Non-pigmented ciliary epithelial cell (primary cell): ENCODE results near the gene ITPRIPL2.

ENCODE experiments used
- DNase-seq: peaks from one replicate; pipeline ENCODE4 v3.0.0-alpha.2; 2010; ENCODE audit warnings: low read depth

The ITPRIPL2 gene

DNA sequence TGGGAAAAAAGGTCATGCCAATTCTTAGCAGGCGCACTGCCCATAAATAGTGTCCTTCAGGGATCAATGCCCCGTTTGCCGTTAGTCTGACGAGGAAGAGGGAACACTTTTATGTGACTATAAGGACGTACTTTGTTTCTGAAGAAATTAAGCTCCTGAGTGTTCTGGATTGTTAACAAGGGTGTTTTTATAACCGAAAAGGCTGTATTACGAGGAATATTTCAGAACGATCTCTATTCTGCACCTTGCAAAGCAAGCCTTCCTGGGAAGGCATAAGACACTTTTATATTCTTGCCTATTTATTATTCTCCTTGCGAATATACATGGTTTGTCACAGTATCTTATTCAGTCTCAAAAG lies 29.8 kb downstream of the ITPRIPL2 start:
- DNase-seq: no peak

DNA sequence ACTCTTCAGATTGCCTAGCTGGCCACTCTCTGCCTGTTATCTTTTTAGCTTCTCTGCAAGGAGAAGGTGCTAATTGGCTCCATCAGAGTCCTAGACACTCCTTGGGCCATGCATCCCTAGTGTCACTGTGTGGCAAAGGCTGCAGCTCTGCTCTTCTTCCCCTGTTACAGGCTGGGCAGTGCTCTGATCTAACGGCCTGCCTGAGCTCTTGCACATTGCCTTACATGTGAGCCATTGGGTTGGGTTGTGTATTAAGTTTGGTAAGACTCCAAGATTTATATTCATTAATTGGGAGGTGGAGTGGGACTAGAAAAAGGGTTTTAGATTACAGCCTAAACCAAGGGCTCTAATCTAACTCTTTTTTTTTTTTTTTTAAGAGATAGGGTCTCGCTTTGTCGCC lies 31.2 kb downstream of the ITPRIPL2 start:
- no peak for DNase-seq

DNA sequence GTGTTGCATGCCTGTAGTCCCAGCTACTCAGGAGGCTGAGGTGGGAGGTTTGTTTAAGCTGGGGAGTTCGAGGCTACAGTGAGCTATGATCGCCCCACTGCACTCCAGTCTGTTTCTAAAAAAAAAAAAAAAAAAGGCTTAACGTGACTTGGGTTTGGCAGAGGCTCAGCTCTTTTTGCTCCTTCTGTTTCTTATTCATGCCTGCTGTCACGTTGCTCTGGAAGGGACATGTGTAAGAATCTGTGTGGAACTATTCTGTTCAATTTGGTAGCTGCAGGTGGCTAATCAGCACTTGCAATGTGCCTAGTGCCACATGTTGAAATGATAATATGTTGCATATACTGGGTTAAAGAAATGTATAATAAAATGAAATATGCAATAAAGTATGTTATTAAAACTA lies 33.4 kb downstream of the ITPRIPL2 start:
- DNase-seq: no peak

DNA sequence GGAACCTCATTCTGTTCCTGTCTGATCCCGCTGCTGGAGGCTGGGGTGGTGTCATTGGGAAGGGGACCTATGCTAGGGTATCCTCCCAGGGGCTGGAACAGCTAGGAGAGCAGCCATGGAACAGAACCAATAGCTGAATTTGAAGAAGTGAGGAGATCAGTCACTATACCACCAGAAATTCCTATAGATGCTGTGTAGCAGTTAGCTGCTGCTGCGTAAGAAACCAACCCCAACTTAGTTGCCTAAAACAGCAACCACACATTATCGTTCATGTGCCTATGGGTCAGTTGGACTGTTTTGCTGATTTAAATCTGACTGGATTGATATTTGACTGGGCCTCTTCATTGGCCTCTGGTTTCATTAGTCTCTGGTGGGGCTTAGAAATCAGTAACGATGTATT lies 33.9 kb downstream of the ITPRIPL2 start:
- no peak for DNase-seq

DNA sequence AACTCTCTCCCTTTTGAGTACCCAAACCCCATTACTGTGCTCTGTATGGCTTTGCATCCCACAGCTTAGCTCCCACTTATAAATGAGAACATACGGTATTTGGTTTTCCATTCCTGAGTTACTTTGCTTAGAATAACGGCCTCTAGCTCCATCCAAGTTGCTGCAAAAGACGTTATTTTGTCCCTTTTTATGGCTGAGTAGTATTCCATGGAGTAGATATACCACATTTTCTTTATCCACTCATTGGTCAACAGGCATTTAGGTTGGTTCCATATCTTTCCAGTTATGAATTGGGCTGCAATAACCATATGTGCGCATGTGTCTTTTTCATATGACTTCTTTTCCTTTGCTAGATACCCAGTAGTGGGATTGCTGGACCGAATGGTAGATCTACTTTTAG lies 34.4 kb downstream of the ITPRIPL2 start:
- DNase-seq: no peak

DNA sequence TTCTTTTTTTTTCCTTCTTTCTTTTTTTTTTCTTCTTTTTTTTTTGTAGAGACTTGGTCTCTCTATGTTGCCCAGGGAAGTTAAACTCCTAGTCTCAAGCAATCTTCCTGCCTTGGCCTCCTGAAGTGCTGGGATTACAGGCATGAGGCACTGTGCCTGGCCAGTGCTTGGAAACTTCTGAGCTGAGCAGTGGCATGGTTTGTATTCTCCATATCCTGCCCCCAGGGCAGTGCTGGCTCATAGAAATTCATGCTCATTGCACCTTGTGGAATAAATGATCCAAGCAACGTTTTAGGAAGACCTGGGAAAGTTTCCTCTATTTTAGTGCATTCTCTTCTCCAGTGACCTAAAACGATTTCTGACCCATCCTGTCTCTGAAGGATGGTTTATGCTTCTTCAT lies 37.5 kb downstream of the ITPRIPL2 start:
- DNase-seq: no peak

DNA sequence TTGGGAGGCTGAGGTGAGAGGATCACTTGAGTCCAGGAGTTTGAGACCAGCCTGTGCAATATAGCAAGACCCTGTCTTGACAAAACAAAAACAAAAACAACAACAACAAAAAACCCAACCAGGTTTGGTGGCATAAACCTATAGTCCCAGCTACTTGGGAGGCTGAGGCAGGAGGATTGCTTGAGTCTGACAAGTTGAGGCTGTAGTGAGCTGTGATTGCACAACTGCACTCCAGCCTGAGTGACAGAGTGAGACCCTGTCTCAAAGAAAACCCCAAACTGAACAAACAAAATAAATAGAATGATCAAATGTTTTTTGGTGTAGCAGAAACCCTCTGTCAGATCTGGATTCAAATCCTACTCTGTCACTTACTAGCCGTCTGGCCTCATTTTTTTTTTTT lies 38.3 kb downstream of the ITPRIPL2 start:
- no peak for DNase-seq

DNA sequence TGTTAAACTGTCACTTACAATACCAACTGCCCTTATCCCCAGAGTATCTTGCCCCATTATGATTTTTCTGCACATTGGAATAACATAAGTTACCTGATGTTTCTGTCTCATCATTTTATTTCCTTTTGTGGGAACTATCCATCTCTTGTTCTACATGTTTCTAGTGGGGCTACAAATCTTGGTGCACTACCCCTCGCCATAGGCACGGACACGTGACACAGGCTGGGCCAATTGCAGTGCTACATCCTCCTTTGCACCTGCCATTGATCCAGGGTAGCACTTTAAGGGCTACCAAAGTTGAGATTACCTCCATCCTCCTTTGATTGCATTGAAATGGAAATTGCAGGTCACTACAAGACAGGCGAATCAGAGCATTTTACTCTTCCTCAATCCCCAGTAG lies 40.1 kb downstream of the ITPRIPL2 start:
- no peak for DNase-seq

DNA sequence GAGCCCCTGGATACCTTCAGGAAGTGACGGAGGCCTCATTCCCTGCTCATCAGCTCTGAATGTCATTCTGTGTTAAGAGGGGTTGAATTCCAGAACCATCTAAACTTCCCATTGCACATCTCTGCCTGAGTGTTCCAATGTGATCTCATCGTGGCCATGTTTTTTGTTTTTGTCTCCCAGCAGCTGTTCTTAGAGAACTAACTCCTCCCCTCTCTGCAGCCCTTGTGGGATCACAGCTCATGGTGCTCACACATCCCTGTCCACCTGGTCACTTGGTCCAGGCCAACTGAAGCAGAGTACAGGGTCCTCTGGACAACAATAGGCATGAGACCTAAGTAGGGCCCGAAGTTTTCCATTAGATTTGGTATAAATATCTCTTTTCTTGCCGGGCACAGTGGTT lies 48.3 kb downstream of the ITPRIPL2 start:
- no peak for DNase-seq

DNA sequence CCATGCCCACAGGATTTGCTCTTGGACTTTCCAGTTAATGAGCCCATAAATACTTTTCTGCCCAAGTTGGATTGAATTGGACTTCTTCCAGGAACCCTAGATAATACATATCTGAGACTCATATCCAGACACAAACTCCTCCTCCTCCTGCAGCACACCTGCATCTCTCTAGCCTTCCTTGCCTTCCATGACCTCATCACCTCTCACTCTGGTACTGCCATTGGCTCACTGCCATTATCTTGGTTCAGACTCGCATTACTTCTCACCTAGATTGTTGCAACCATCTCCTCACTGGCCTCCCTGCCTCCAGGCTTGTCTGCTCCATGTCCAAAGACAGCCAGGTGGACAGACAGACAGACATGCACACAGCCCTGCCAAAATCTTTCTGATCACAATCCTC lies 49.5 kb downstream of the ITPRIPL2 start:
- DNase-seq: no peak

DNA sequence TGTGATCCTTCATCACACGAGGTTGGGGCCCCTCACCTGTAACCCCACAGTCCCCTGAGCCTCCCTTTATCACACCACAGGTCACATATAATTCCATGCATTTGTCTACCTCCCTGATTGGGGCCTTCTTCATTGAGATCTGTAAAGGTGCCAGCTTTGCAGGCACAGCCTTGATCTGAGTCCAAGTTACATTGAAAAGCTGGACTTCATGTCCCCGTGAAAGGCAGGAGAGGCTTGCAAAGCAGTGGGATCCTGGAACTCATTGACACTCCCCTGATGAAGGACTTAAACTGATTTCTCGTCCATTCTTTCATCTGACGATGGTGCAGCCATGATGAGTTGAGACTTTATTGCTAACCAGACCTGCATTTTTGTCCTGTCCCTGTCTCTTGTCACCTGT lies 50.5 kb downstream of the ITPRIPL2 start:
- DNase-seq: no peak

DNA sequence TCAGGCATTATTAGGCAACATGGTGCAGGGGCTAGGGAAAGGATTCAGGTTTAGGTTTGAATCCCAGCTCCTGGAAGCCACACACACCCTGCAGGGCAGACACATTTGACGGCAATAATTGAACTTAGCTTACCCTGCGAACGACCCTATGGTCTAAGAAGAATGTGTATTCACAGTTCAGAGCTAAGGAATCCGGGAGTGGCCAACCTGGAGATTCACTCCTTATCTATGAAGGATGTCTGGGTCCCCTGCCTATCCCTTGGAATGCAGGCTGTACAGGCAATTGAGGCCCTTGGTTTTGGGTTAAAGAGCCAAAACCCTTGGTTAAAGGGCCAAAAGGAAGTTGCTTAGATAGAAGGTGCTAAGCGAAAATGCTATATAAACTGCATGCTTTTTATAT lies 51.3 kb downstream of the ITPRIPL2 start:
- DNase-seq: no peak

DNA sequence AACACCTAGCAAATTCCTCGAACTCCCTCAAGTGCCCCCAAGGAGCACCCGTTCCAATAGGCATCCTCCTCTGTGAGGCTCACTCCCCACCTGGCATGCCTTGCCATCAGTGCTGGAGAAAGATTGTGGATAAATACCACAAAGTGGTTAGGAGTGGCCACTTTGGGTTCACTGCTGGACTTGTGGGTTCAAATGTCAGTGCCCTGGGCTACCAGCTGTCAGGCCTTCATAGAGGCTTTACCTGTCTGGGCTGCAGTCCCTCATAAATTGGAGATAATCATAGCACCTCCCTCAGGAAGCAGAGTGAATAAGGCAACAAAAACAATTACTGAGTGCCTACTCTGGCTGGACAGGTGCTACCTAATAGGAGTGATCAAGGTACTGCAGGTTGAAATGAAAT lies 52.7 kb downstream of the ITPRIPL2 start:
- DNase-seq: no peak

DNA sequence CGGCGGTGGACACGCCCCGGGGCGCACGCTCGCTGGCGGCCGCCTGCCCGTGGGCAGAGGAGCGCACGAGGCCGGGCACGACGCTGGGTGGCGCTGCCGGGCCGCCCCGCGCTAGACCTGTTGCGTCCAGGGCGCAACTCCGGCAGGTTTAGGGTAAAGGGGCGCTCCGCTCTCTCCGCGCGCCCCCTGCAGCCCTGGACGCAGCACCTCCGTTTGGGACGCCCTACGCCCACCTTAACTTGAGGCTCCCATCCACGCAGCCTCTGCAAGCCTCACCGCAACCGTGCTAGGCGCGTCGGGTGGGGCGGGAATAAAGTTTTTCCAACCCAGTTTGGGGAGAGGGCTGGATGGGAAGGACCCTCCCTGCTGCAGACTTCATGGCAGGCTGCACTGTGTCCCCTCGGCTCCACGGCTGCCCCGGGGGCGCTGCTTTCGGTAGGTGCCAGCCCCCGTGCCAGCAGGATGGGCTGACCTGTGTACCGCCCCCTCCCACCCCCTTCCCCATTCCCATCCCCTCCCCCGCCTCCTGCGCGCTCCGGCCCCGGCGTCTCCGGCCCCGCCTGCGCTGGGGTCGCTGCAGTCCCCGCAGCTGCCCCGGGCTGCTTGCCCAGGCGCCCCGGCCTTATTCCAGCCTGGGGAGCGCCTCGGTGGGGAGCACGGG lies 54.1 kb downstream of the ITPRIPL2 start, which contains the start of gene SYT17:
SYT17 (plus strand) TSS at position 531 of the 661 bp plus-strand sequence. CDS start 407 bp downstream, outside the sequence.
- no peak for DNase-seq

DNA sequence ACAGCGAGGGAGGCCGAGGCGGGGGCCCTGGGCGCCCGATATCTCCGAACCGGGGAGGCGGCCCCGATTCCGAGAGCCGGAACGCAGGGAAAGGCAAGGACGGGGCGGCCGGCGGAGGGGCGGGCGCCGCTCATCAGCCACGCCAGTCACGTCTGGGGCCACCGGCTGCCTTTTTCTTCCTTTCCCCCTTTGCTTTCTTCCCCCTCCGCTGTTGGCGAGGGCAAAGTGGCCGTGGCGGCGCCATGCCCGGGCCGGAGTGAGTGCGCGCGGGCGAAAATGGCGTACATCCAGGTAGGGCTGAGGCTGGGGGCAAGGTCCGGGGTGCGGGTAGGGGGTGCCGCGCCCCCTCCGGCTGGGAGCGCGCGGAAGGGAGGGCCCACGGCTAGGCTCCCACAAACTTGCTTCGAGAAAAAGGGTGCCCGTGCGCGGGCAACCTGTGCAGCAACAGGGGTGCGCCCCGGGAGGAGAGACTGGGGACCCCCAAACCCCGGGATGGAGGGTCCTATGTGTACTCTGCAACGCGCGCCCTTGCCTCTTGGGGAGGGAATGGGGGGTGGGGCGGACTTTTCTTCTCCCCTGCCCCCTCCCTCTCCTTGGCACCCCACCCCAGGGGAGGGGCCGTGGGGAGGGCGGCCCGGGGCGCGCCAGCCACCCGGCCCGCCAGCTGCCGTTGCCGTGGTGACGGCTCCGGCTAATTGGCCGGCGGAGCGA lies 54.8 kb downstream of the ITPRIPL2 start:
- no peak for DNase-seq

DNA sequence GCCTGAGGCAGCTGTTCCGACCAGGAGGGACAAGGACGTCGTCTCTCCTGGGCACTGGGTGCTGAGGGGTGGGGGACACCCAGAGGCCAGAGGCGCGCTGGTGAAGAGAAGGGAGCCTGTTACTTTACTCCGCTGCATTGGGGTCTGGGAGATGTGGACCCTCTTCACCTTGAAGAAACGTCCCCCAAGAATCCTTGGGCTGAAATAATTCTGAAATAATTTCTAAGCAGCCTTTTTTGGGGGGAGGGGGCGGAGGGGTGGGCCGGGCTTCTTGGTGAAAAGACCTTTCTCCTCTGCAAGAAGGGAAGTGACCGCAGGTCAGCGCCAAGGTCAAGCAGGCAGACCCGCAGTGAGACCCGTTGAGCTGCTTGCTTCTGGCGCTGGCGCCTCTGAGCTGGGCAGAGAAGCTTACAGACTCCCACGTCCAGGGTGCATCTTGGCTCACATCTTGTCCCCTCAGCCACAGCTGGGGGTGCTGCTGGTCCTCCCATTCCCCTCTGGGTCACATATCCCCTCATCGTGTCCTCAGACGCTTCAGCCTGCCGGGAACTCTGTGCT lies 55.4 kb downstream of the ITPRIPL2 start:
- DNase-seq: no peak

DNA sequence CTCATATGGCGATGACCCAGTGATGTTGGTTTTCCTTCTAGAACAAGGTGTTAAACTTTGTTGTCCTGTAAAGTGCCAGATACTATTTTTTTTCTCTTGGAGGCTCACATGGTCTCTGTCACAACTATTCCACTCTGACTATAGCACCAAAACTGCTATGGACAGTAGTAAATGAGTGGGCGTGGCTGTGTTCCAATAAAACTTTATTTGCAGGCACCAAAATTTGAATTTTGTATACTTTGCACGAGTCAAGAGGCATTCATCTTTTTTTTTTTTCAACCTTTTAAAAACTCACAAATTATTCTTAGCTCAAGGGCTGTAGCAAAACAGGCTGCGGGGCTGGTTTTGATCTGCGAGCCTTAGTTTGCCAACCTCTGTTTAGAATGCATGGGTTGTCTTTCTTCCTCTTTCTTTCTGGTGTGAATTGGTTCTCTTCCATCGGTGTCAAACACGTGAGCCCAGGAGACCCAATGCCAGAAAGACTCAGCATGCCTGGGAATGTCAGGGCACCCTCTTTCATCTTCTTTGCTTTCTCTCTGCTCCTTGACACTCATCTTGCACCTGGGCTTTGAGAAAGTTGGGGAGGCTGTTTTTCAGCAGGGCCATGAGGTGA lies 56.4 kb downstream of the ITPRIPL2 start:
- no peak for DNase-seq
